HG03432 (cell line): ENCODE measurements around the gene TMEM165.
"Not testable (repeated sequence)": the region's sequence is repeated elsewhere in the genome, so short reads cannot be mapped to it uniquely, and the experiment has no call there.

Source experiments
- ATAC-seq: cut with Tn5 transposase; IDR thresholded peaks from one replicate; pipeline ENCODE4 v1.9.1; 2021; ENCODE audit warnings: mild to moderate bottlenecking, moderate library complexity; ENCODE audit not compliant: unreplicated experiment

The TMEM165 gene

DNA sequence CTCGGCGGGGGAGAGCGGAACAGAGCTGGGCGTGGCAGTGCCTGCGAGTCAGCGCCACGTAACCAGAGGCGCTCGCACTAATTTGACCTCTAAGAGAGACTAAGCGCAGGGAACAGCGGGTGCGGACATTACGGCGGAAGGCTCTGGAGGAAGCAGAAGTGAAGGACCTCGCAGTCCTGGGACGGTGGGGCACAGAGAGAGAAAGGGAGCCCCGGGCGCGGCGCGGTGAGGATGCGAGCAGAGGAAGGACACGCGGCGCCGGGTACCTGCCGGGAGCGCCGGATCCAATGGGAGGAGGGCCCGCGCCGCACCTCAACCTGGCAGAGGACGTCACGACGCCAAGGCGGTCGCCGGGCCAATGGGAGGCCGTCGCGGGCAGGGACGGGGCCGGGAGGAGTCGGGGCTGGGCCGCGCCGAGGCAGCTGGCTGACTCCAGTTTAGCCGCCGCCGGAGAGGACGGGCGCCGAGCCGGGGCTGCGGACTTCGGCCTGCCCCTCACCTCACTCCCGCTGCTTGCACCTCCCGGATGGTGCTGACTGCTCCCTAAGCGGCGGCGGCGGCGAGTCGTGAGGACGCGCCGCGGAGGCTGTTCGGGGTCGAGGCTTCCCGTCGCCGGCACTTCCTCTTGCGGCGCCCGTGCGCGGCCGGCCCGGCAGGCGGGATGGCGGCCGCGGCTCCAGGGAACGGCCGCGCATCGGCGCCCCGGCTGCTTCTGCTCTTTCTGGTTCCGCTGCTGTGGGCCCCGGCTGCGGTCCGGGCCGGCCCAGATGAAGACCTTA lies at the start of gene TMEM165:
TSS of gene TMEM165 (plus strand) at position 429 of the 779 bp plus-strand sequence. CDS start at position 662, 233 bp downstream.
- peak; percentile 96 for ATAC-seq

GRCh38 chr4:55345980-55346850 lies 49.5 kb upstream of the TMEM165 start, which contains the start of gene SRD5A3:
Gene SRD5A3, plus strand, starts transcription at chr4:55346242. Its CDS starts 95 bp downstream, at chr4:55346337.
- ATAC-seq: peak; percentile 95

- ATAC-seq: no peak
Measured at GRCh38 chr4:55346851-55347255, 48.9 kb upstream of the TMEM165 start.

- ATAC-seq: no peak
Measured at GRCh38 chr4:55347610-55348228, 48.0 kb upstream of the TMEM165 start.

DNA sequence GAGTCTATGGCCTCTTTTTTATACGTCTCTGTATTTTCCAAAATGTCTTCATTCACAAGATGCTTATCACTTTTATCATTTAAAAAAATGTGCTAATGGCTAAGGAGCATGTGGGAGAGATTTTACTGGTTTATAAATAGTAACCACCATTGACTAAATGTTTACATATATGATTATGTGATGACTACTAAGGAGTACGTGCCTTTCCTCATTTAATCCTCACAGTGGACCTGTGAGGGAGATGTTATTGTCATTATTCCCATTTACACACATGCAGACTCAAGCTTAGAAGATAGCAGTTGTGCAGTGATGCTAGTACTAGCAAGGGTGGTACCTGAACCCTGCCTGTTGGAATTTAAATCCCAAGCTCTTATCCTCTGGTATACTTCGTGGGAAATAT lies 47.3 kb upstream of the TMEM165 start:
- no peak for ATAC-seq

DNA sequence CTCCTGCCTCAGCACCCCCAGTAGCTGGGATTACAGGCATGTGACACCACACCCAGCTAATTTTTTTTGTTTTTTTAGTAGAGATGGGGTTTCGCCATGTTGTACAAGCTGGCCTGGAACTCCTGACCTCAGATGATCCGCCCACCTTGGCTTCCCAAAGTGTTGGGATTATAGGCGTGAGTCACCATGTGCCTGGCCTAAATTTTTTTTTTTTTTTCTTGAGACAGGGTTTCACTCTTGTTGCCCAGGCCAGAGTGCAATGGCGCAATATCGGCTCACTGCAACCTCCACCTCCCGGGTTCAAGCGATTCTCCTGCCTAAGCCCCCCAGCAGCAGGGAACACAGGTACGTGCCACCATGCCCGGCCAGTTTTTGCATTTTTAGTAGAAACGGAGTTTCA lies 44.9 kb upstream of the TMEM165 start:
- not testable (repeated sequence) for ATAC-seq

GRCh38 chr4:55351824-55352223 lies 43.9 kb upstream of the TMEM165 start:
- no peak for ATAC-seq

DNA sequence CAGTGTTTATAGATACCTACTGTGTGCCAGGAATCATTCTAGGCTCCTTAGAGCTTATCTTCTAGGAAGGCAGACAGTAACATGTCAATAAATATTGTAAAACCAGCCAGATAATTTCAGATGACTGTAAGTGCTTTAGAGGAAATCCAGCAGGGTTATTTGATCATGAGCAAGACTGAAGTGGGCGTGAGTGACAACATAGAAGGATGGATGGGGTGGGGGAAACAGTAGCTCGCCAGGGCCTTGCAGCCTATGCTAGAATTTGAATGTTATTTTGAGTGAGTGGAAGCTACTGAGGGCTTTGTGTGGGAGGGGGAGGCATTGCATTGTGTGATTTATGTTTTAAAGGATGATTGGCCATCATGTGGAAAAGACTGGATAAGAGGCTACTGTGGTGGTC lies 43.0 kb upstream of the TMEM165 start:
- no peak for ATAC-seq

DNA sequence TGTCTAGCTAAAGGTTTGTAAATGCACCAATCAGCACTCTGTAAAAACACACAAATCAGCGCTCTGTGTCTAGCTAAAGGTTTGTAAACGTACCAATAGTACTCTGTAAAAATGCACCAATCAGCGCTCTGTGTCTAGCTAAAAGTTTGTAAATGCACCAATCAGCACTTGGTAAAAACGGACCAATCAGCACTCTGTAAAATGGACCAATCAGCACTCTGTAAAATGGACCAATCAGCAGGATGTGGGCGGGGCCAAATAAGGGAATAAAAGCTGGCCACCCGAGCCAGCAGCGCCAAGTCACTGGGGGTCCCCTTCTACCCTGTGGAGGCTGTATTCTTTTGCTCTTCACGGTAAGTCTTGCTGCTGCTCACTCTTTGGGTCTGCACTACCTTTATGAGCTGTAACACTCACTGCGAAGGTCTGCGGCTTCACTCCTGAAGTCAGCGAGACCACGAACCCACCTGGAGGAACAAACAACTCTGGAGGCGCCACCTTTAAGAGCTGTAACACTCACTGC lies 42.5 kb upstream of the TMEM165 start:
- not testable (repeated sequence) for ATAC-seq

GRCh38 chr4:55354648-55355047 lies 41.1 kb upstream of the TMEM165 start:
- no peak for ATAC-seq

GRCh38 chr4:55355555-55355954 lies 40.2 kb upstream of the TMEM165 start:
- no peak for ATAC-seq

GRCh38 chr4:55356991-55357461 lies 38.7 kb upstream of the TMEM165 start:
- ATAC-seq: no peak

DNA sequence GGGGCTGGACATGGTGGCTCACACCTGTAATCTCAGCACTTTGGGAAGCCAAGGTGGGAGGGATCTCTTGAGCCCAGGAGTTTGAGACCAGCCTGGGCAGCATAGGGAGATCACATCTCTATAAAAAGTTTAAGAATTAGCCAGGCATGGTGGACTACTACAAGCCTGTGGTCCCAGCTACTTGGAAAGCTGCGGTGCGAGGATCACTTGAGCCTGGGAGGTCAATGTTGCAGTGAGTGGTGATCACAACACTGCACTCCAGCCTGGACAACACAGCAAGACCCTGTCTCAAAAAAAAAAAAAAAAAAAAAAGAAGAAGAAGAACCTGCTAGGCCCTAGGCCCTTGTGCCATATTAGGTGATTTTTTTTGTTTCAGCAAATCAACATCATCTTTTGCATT lies 37.5 kb upstream of the TMEM165 start:
- no peak for ATAC-seq

- ATAC-seq: peak; percentile 87
Measured at GRCh38 chr4:55358668-55359067, 37.1 kb upstream of the TMEM165 start.

GRCh38 chr4:55359397-55359916 lies 36.3 kb upstream of the TMEM165 start:
- no peak for ATAC-seq

GRCh38 chr4:55362938-55363337 lies 32.8 kb upstream of the TMEM165 start:
- ATAC-seq: not testable (repeated sequence)

DNA sequence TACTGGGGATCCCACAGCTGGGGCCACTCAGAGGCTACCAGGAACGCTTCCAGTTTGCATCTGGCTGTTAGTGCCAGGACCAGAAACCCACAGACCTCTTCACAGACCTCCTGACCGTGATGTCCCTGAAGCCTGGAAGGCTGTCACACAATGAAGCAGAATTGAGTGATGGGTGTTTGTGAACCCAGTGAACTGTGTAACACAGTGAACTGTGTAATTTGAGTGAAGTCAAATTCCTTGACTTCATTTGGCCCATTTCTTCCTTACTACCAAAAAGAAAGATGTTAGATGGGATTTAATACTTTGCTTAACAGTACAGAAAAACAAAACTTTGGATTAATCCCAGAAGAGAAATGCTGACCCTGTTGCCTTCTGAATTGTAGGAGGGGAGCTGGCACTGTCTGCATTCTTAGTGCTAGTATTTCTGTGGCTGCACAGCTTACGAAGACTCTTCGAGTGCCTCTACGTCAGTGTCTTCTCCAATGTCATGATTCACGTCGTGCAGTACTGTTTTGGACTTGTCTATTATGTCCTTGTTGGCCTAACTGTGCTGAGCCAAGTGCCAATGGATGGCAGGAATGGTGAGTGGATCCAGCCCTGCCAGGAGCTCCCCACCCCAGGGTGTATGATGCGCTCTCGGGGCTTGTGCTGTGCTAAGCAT lies 31.9 kb upstream of the TMEM165 start:
- no peak for ATAC-seq

DNA sequence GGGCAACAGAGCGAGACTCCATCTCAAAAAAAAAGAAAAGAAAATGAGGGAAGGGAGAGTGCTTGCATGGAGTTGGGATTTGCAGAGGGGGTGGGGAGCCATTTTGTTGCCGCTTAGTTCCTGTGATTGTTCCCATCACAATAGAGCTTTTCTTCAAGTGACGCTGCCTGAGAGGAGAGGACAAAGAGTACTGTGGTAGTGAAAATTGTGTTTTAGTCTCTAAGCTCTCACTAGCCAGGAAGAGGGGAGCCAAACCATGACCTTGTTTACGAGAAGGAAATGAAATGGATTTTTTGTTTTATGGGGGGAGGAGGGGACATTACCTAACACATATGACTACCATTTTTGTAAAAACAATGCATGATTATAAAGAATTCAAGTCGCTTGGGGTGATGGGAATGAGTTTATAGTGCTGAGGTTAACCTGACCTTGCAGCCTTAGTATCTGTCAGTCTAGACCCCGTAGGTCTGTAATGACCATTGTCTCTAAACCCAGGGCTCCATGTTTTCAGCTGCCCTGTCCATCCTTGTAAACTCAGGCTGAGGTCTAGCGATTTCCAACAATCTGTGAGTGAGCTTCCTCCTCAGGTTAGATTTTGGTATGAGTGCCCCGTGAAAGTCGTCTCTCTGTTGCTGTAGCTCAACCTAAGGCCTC lies 30.9 kb upstream of the TMEM165 start:
- ATAC-seq: no peak

DNA sequence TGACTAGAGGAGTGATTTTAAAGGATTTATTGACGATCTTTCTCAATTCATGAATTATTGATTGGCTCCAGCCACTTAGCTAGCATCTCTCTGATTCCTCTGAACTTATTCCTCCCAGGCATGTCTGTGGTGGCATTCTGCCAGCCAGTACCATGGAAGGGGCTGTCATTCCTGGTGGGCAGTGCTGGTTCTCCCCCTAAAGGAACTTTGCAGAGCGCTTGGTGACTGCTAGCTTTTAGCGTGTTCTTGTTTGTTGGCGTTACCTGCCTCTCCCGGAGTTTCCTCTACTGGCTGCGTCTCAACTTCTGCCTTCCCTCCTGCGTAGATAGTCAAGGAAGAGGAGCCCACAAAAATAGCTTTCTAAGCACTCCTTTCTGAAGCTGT lies 30.4 kb upstream of the TMEM165 start:
- ATAC-seq: no peak

DNA sequence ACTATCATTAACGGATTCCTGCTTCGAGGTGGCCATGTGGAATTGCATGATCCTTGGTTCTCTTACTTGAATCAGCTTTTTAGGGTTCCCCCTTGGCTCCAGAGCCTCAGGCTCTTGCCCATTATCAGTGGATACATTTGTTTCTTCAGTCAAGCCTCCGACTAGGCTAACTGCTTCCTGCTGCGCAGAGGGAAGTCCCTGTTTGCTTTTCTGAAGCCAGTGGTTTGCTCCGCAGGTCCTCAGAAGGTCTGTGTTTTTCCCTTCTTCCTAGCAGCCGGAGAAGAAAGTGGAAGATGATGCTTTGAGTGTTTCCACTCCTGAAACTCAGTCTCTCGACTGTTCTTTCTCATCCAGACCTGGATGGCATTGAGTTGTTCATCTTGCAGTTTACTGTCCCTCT lies 29.1 kb upstream of the TMEM165 start:
- no peak for ATAC-seq
